Right ventricle myocardium inferior (tissue), 1 donor: Measurements from ENCODE around the gene COL24A1. TPM values are rescaled to one million over a fixed set of nuclear protein-coding genes. Genes with fewer than 3 reads are reported as not detected.
"Not testable (repeated sequence)": the region's sequence is repeated elsewhere in the genome, so short reads cannot be mapped to it uniquely, and the experiment has no call there.

Experiments used
- ATAC-seq: fragments of 200-7000 bp; cut with Tn5 transposase; one replicate; pipeline ENCODE4 v1.9.1; 2020; ENCODE audit warnings: mild to moderate bottlenecking, moderate library complexity
- DNase-seq: peaks from one replicate; pipeline ENCODE4 v3.0.0; 2021; ENCODE audit errors: missing footprints
- intact Hi-C: fragments of 100-400 bp; cut with DNase I; formaldehyde crosslinking; loops from one replicate; pipeline ENCODE4 v1.11.0; 2022
- total RNA-seq: library from RNA; stranded (reverse); fragmentation: NEBNext Ultra II Directional; extraction: Animal tissue kit (Norgen Biotek cat#: 25700); gene quantifications from one replicate; pipeline ENCODE4 v1.2.1, GENCODE V29; 2021
- donor health status: DM: no; HTN: yes; CAD: no; lungs with severe emphysema.

The COL24A1 gene
- total RNA-seq, 1 donor from 2014 or later: 1.6 TPM

- ATAC-seq (no peak), DNase-seq (no peak)
- intact Hi-C loops: no loop called here
These were observed 212.6 kb downstream of the COL24A1 start for GRCh38 chr1:85943945-85944344.

GRCh38 chr1:85943526-85943925 lies 213.0 kb downstream of the COL24A1 start:
- no peak for DNase-seq
- no peak for ATAC-seq
- intact Hi-C loops: no loop called here

GRCh38 chr1:85940656-85941306 lies 215.8 kb downstream of the COL24A1 start:
- intact Hi-C loops: no loop called here
- DNase-seq: no peak
- ATAC-seq: no peak

- DNase-seq (no peak), ATAC-seq (no peak)
- intact Hi-C loops: no loop called here
These were observed 217.7 kb downstream of the COL24A1 start for GRCh38 chr1:85938829-85939228.

- peak; percentile 72 for DNase-seq
These were observed 220.1 kb downstream of the COL24A1 start for GRCh38 chr1:85936470-85936869.

GRCh38 chr1:85936057-85936456 lies 220.5 kb downstream of the COL24A1 start:
- intact Hi-C loops: no loop called here
- DNase-seq: no peak
- no peak for ATAC-seq

More at GRCh38 chr1:85936470-85936869, 220.1 kb downstream of the COL24A1 start:
- intact Hi-C loops: no loop called here
- peak; percentile 84 for ATAC-seq

- intact Hi-C loops: no loop called here
- ATAC-seq (no peak), DNase-seq (no peak)
These were observed 221.3 kb downstream of the COL24A1 start for GRCh38 chr1:85935234-85935633.

GRCh38 chr1:85934516-85934915 lies 222.1 kb downstream of the COL24A1 start:
- ATAC-seq (no peak), DNase-seq (no peak)
- intact Hi-C loops: no loop called here

- DNase-seq (no peak), ATAC-seq (peak; percentile 86)
- intact Hi-C loops: no loop called here
These were observed 222.6 kb downstream of the COL24A1 start for GRCh38 chr1:85933961-85934360.

GRCh38 chr1:85911742-85912141 lies 244.8 kb downstream of the COL24A1 start:
- DNase-seq (no peak), ATAC-seq (no peak)
- intact Hi-C loops: no loop called here

GRCh38 chr1:85900921-85901320 lies 255.7 kb downstream of the COL24A1 start:
- ATAC-seq: no peak
- intact Hi-C loops: no loop called here
- no peak for DNase-seq

GRCh38 chr1:85898861-85899260 lies 257.7 kb downstream of the COL24A1 start:
- intact Hi-C loops: no loop called here
- no peak for DNase-seq
- ATAC-seq: no peak

- ATAC-seq: no peak
- DNase-seq: no peak
- intact Hi-C loops: no loop called here
These were observed 261.9 kb downstream of the COL24A1 start for GRCh38 chr1:85894651-85895050.

- intact Hi-C loops: no loop called here
- ATAC-seq (no peak), DNase-seq (no peak)
These were observed 264.2 kb downstream of the COL24A1 start for GRCh38 chr1:85892366-85892765.

- DNase-seq: no peak
- ATAC-seq: no peak
- intact Hi-C loops: no loop called here
These were observed 266.7 kb downstream of the COL24A1 start for GRCh38 chr1:85889870-85890269.

- no peak for ATAC-seq
- intact Hi-C loops: no loop called here
- no peak for DNase-seq
These were observed 267.7 kb downstream of the COL24A1 start for GRCh38 chr1:85888921-85889320.

GRCh38 chr1:85884372-85885035 lies 272.1 kb downstream of the COL24A1 start:
- no peak for ATAC-seq
- intact Hi-C loops: no loop called here
- DNase-seq: no peak

- intact Hi-C loops: no loop called here
- ATAC-seq (no peak), DNase-seq (no peak)
These were observed 289.4 kb downstream of the COL24A1 start for GRCh38 chr1:85867189-85867588.

- DNase-seq: no peak
- intact Hi-C loops: no loop called here
- no peak for ATAC-seq
These were observed 291.4 kb downstream of the COL24A1 start for GRCh38 chr1:85865213-85865612.

- intact Hi-C loops: no loop called here
- no peak for DNase-seq
- ATAC-seq: no peak
These were observed 291.8 kb downstream of the COL24A1 start for GRCh38 chr1:85864727-85865126.

- DNase-seq, ATAC-seq, intact Hi-C loops: not testable (repeated sequence)
These were observed 292.9 kb downstream of the COL24A1 start for GRCh38 chr1:85863639-85864038.
